Lower lobe of right lung (tissue), 2 donors: ENCODE measurements around the gene ANKRD13C. TPM values are rescaled to one million over a fixed set of nuclear protein-coding genes. Genes with fewer than 3 reads are reported as not detected.

Experiments
- ATAC-seq, 2 donors: fragments of 200-7000 bp; cut with Tn5 transposase; one replicate each; pipeline ENCODE4 v1.9.1; 2020 to 2022; ENCODE audit warnings: mild to moderate bottlenecking in 2 of 2, moderate library complexity in 2 of 2
- DNase-seq: peaks from one replicate; pipeline ENCODE4 v3.0.0-alpha.2; 2020
- H3K27ac ChIP-seq: fragments of 200-600 bp; one replicate; pipeline ENCODE4 v1.8.0; 2022
- H3K27me3 ChIP-seq: fragments of 200-600 bp; one replicate; pipeline ENCODE4 v1.8.0; 2022; ENCODE audit warnings: low read depth
- H3K36me3 ChIP-seq: fragments of 200-600 bp; one replicate; pipeline ENCODE4 v1.8.0; 2022; ENCODE audit warnings: mild to moderate bottlenecking
- H3K4me1 ChIP-seq: fragments of 200-600 bp; one replicate; pipeline ENCODE4 v1.8.0; 2022
- H3K4me3 ChIP-seq: fragments of 200-600 bp; one replicate; pipeline ENCODE4 v1.8.0; 2022; ENCODE audit warnings: mild to moderate bottlenecking
- H3K9me3 ChIP-seq: fragments of 200-600 bp; one replicate; pipeline ENCODE4 v1.8.0; 2022
- CTCF ChIP-seq: fragments of 200-600 bp; IDR thresholded peaks from one replicate; pipeline ENCODE4 v1.8.0; 2022; ENCODE audit warnings: antibody characterized with exemption, mild to moderate bottlenecking
- intact Hi-C: fragments of 100-400 bp; cut with DNase I; formaldehyde crosslinking; loops from one replicate; pipeline ENCODE4 v1.11.0; 2022
- long read RNA-seq: library from polyadenylated mRNA; unstranded; transcript quantifications from one replicate; pipeline ENCODE4 v2.0.0, GENCODE V29; 2021
- total RNA-seq: library from RNA; stranded (reverse); fragmentation: NEBNext Ultra II Directional; extraction: Animal tissue kit (Norgen Biotek cat#: 25700); gene quantifications from one replicate; pipeline ENCODE4 v1.2.1, GENCODE V29; 2021
- donor health status: DM: no; HTN: yes; CAD: no; lungs with severe emphysema.

ANKRD13C gene
- 18.0 TPM for total RNA-seq
- long read RNA-seq, full-length matches to known transcripts = 17 of 37 reads
- long read RNA-seq, partial matches to known transcripts = 7 of 37 reads
- long read RNA-seq, other reads (novel, unspliced or antisense) = 13 of 37 reads

GRCh38 chr1:70354332-70355110 lies at the start of gene ANKRD13C:
Gene ANKRD13C (minus strand): TSS chr1:70354722. CDS start chr1:70354408, 314 bp downstream.
- peak; percentile 93 for DNase-seq
- TF ChIP-seq CTCF = no peak
- peaks cover 39% of the 10 kb centered on the region for H3K4me1 ChIP-seq

DNA sequence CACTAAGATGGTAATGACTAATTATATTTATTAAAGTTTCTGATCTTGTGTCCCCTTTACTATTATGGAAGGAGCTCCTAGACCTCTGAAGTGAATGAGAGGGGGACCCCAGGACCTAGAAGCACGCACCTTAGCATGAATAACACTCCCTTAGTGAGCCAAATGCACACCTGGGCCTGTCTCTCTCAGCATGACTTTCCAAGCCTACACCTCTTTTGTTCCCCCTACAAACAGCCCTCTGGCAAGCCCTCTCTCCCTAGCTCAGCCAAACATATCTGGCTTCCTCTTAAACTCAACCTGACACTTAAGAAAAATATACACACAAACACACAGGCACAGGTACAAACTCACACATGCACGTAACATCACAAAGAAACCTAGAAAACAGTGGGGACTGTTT lies 49.2 kb upstream of the ANKRD13C start:
- DNase-seq = no peak
- H3K4me1 ChIP-seq = no peaks in the 10 kb centered on the region

More at GRCh38 chr1:70354332-70355110, at the start of gene ANKRD13C:
- Histone ChIP-seq H3K9me3 (no peaks in the 10 kb centered on the region), H3K36me3 (peaks cover 13% of the 10 kb centered on the region), H3K27ac (peak within 1 kb of the TSS; percentile 95), H3K4me3 (peak within 1 kb of the TSS; percentile 95), H3K27me3 (no peaks in the 10 kb centered on the region)
- intact Hi-C loops = no loop called here
- peak; percentile 97 to 99 for ATAC-seq

GRCh38 chr1:70401974-70402373 lies 47.5 kb upstream of the ANKRD13C start:
- ATAC-seq (no peak), DNase-seq (no peak)
- Histone ChIP-seq H3K27me3 (no peaks in the 10 kb centered on the region), H3K4me3 (no peak overlapping the region), H3K9me3 (no peaks in the 10 kb centered on the region), H3K36me3 (no peaks in the 10 kb centered on the region), H3K27ac (no peak overlapping the region), H3K4me1 (no peaks in the 10 kb centered on the region)
- TF ChIP-seq CTCF = no peak
- intact Hi-C loops = no loop called here

More for the DNA sequence above, 49.2 kb upstream of the ANKRD13C start:
- Histone ChIP-seq H3K9me3 (no peaks in the 10 kb centered on the region), H3K27ac (no peak overlapping the region), H3K27me3 (no peaks in the 10 kb centered on the region), H3K36me3 (no peaks in the 10 kb centered on the region), H3K4me3 (no peak overlapping the region)
- ATAC-seq = no peak
- no peak for TF ChIP-seq CTCF
- intact Hi-C loops = no loop called here

DNA sequence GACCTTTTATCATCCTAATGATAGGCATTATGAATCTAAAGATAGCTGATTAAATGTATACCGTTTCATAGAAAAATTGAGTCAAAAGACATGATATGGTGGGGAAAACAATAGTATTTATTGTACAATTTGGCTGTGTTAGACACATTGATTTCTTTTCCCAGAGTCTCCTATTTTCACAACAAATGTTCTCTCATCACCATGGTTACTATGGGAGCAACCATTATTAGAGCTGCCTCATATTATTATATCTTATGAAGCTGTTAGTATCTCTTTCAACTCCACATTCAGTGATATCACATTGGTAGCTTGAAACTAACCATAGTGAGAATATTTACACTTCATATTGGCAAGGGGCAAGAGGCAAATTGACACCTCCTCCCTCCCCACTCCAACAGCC lies 45.8 kb upstream of the ANKRD13C start:
- H3K4me1 ChIP-seq = no peaks in the 10 kb centered on the region
- ATAC-seq = no peak
- H3K27me3 ChIP-seq = no peaks in the 10 kb centered on the region
- intact Hi-C loops = no loop called here
- no peaks in the 10 kb centered on the region for H3K9me3 ChIP-seq
- no peak for TF ChIP-seq CTCF
- H3K27ac ChIP-seq = no peak overlapping the region
- no peak for DNase-seq
- H3K4me3 ChIP-seq = no peak overlapping the region
- no peaks in the 10 kb centered on the region for H3K36me3 ChIP-seq

DNA sequence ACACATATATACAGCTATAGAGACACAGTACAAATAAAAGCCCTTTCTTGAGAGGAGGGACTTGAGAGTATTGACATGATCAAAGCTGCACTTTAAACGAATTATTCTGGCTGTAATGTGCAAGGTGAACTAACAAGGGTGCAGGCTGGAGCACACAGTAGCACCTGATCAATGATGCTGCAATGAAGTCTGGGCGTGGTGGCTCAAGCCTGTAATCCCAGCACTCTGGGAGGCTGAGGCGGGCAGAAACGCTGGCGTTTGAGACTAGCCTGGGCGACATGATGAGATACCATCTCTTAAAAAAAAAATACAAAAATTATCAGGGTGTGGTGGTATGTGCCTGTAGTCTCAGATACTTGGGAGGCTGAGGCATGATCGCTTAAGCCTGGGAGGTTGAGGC lies 42.5 kb upstream of the ANKRD13C start:
- no peak for TF ChIP-seq CTCF
- Histone ChIP-seq H3K27me3 (no peaks in the 10 kb centered on the region), H3K27ac (no peak overlapping the region), H3K9me3 (no peaks in the 10 kb centered on the region), H3K4me1 (no peaks in the 10 kb centered on the region), H3K36me3 (no peaks in the 10 kb centered on the region), H3K4me3 (no peak overlapping the region)
- intact Hi-C loops = no loop called here
- no peak for ATAC-seq
- no peak for DNase-seq
